Trophoblast cell (in vitro differentiated cells and primary cell): ENCODE results near the gene CGB2.
A peak's percentile ranks its signal among the peaks of the same experiment; 100 is the strongest.
"Not testable (repeated sequence)": the region's sequence is repeated elsewhere in the genome, so short reads cannot be mapped to it uniquely, and the experiment has no call there.

Source experiments
- DNase-seq, 2 donors: peaks; one replicate each; pipeline ENCODE4 v3.0.0-alpha.2; 2016
- H2AFZ ChIP-seq: 2 replicates; pipeline ENCODE4 v1.6.1; 2013; ENCODE audit warnings: low read length, moderate library complexity, mild to moderate bottlenecking; ENCODE audit not compliant: insufficient read depth, poor library complexity
- H2AK5ac ChIP-seq: 2 replicates; pipeline ENCODE4 v1.6.1; 2013; ENCODE audit warnings: mild to moderate bottlenecking, low read length
- H2BK120ac ChIP-seq: 2 replicates; pipeline ENCODE4 v1.6.1; 2013; ENCODE audit warnings: low read length, mild to moderate bottlenecking, moderate library complexity; ENCODE audit not compliant: insufficient read depth, poor library complexity
- H2BK12ac ChIP-seq: 2 replicates; pipeline ENCODE4 v1.6.1; 2013; ENCODE audit warnings: mild to moderate bottlenecking, low read length, moderate library complexity
- H2BK5ac ChIP-seq: 2 replicates; pipeline ENCODE4 v1.6.1; 2013; ENCODE audit warnings: low read length, low read depth, moderate library complexity, mild to moderate bottlenecking; ENCODE audit not compliant: poor library complexity
- H3K14ac ChIP-seq: 2 replicates; pipeline ENCODE4 v1.6.1; 2013; ENCODE audit warnings: mild to moderate bottlenecking, low read length
- H3K18ac ChIP-seq: 2 replicates; pipeline ENCODE4 v1.6.1; 2013; ENCODE audit warnings: mild to moderate bottlenecking, low read length
- H3K23ac ChIP-seq: 2 replicates; pipeline ENCODE4 v1.6.1; 2013; ENCODE audit warnings: low read length
- H3K27ac ChIP-seq: 2 replicates; pipeline ENCODE4 v1.5.1; 2013; ENCODE audit warnings: low read depth, mild to moderate bottlenecking, inconsistent platforms, low read length, moderate library complexity
- H3K27me3 ChIP-seq: 2 replicates; pipeline ENCODE4 v1.6.1; 2013; ENCODE audit warnings: inconsistent platforms, mild to moderate bottlenecking, low read length, moderate library complexity; ENCODE audit not compliant: insufficient read depth
- H3K36me3 ChIP-seq, 2 experiments: 1 replicate in 1 of 2; 2 replicates in 1 of 2; pipeline ENCODE4 v1.6.1; 2013; ENCODE audit warnings: low read length in 2 of 2, mild to moderate bottlenecking in 2 of 2, moderate library complexity in 1 of 2; ENCODE audit not compliant: insufficient read depth in 2 of 2, control insufficient read depth in 1 of 2
- H3K4ac ChIP-seq: 2 replicates; pipeline ENCODE4 v1.6.1; 2013; ENCODE audit warnings: low read depth, mild to moderate bottlenecking, low read length, moderate library complexity
- H3K4me1 ChIP-seq, 2 experiments: 1 replicate in 1 of 2; 2 replicates in 1 of 2; pipeline ENCODE4 v1.6.1; 2013; ENCODE audit warnings: low read length in 2 of 2, mild to moderate bottlenecking in 2 of 2, moderate library complexity in 1 of 2; ENCODE audit not compliant: insufficient read depth in 2 of 2, control insufficient read depth in 1 of 2
- H3K4me2 ChIP-seq: 2 replicates; pipeline ENCODE4 v1.6.1; 2013; ENCODE audit warnings: inconsistent platforms, mild to moderate bottlenecking, low read length, moderate library complexity
- H3K4me3 ChIP-seq: 2 replicates; pipeline ENCODE4 v1.5.1; 2013; ENCODE audit warnings: mild to moderate bottlenecking, low read depth, low read length, inconsistent platforms
- H3K79me1 ChIP-seq: one replicate; pipeline ENCODE4 v1.6.1; 2013; ENCODE audit warnings: low read length
- H3K79me2 ChIP-seq: 2 replicates; pipeline ENCODE4 v1.6.1; 2013; ENCODE audit warnings: low read length, mild to moderate bottlenecking; ENCODE audit not compliant: control insufficient read depth, insufficient read depth, poor library complexity
- H3K9ac ChIP-seq: 2 replicates; pipeline ENCODE4 v1.6.1; 2013; ENCODE audit warnings: mild to moderate bottlenecking, low read length
- H3K9me3 ChIP-seq: 2 replicates; pipeline ENCODE4 v1.6.1; 2013; ENCODE audit warnings: low read depth, mild to moderate bottlenecking, control low read depth, inconsistent platforms, low read length; ENCODE audit not compliant: insufficient read depth
- H4K12ac ChIP-seq: 2 replicates; pipeline ENCODE4 v1.6.1; 2013; ENCODE audit warnings: low read depth, mild to moderate bottlenecking, low read length, moderate library complexity
- H4K8ac ChIP-seq: 2 replicates; pipeline ENCODE4 v1.6.1; 2013; ENCODE audit warnings: low read depth, mild to moderate bottlenecking, low read length, moderate library complexity
- H4K91ac ChIP-seq: one replicate; pipeline ENCODE4 v1.6.1; 2013; ENCODE audit warnings: low read depth, mild to moderate bottlenecking, low read length, moderate library complexity
- WGBS: extraction: QIAGEN DNeasy Blood & Tissue Kit; methylation state at CpG from one replicate; pipeline ENCODE4 v1.1.7; 2013; ENCODE audit warnings: missing lambda C conversion rate; ENCODE audit not compliant: insufficient read length, insufficient coverage; ENCODE audit errors: extremely low coverage; 5-methylcytosine and 5-hydroxymethylcytosine counted together

The CGB2 gene

DNA sequence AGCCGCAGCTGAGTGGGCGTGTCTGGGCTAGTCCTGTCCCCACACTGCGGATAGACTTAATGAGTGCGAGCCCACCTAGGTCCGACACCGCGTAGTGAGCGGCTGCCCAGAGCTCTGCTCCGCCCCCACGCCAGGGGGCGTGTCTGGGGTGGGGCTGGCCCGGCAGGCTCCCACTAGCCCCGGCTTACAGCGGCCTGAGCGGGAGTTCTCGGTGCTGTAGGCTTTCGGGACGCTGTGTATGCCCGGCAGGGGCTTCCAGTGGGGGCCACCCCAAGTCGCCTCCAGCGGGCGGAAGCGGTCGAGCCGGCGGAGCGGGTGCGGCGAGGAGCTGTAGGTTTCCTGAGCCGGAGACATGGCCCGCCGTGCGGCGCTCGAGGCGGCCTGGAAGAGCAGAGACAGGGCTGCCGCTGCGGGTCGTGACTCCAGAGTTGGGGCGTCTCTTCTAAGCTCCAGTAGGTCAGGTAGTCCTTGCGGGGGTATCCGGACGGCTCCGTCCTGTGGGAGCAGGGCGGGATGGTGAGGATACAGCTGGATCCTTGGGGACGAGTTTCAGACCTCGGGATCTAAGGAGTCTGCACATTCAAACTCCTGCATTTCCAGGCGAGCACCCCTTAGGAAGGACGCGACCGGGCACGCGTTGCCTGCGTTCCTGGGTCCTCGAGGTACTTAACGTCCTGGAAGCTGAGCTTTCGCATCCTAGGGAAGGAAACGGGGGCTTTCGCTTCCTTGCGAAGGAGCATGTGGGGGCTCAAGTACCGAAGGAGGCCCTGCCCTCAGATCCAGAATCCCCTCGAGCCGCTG, 24.6 kb downstream of the CGB2 start:
- Histone ChIP-seq H3K18ac (peak overlapping the region; percentile 42), H3K4me3 (peak overlapping the region; percentile 53), H3K9me3 (peaks cover 2% of the 10 kb centered on the region), H3K36me3 (no peaks in the 10 kb centered on the region), H4K91ac (peak overlapping the region; percentile 29), H3K9ac (no peak overlapping the region), H2BK12ac (no peak overlapping the region), H3K27me3 (peaks cover 5% of the 10 kb centered on the region), H3K79me1 (peaks cover 16% of the 10 kb centered on the region), H3K4ac (peak overlapping the region; percentile 31), H2BK5ac (no peak overlapping the region), H2AFZ (peak overlapping the region; percentile 69), H3K14ac (peak overlapping the region; percentile 11), H3K27ac (no peak overlapping the region), H3K79me2 (peaks cover 4% of the 10 kb centered on the region), H3K23ac (no peak overlapping the region), H3K4me1 (peaks cover 2 to 16% of the 10 kb centered on the region in 2 experiments), H2BK120ac (peak overlapping the region; percentile 26), H3K4me2 (peak overlapping the region; percentile 75), H4K8ac (peak overlapping the region; percentile 46), H2AK5ac (no peak overlapping the region), H4K12ac (no peak overlapping the region)
- DNase-seq, result peak; percentile 17 to 58
- no CpG with 5 or more reads among the region's 63 CpGs for WGBS

DNA sequence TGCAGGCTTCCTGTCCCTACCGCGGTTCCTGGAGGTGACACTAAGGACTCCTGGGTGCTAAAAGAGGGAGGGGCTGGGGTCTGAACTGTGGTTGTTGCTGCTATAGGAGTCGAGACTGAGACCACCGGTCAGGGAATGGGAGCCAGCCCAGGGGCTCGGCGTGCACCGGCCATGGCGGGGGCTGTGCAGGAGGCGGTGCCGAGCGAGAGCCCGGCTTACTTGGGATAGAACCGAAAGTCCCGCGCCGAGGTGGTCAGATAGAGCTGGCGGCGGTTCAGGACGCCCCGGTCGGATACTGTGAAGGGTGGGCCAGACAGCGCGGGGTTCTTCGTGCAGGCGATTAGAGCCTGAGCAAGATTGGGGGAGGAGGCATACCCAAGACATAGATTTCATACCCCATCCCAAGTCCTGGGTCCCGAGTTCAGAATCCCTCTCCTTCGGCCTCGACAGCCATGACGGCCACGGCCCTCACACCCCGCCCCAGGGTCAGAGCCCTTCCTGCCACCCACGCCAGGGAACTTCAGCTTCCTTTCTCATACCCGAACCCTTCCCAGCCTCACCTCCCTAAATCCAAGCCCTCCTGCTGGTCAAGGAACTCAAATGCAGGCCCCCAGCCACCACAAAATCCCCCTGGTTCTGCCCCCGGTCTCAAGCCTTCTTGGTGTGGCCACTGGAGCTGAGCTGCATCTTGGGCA, 25.4 kb downstream of the CGB2 start:
- not testable (repeated sequence) for H3K9ac ChIP-seq, H3K23ac ChIP-seq
- peaks cover 16% of the 10 kb centered on the region for H3K79me1 ChIP-seq

DNA sequence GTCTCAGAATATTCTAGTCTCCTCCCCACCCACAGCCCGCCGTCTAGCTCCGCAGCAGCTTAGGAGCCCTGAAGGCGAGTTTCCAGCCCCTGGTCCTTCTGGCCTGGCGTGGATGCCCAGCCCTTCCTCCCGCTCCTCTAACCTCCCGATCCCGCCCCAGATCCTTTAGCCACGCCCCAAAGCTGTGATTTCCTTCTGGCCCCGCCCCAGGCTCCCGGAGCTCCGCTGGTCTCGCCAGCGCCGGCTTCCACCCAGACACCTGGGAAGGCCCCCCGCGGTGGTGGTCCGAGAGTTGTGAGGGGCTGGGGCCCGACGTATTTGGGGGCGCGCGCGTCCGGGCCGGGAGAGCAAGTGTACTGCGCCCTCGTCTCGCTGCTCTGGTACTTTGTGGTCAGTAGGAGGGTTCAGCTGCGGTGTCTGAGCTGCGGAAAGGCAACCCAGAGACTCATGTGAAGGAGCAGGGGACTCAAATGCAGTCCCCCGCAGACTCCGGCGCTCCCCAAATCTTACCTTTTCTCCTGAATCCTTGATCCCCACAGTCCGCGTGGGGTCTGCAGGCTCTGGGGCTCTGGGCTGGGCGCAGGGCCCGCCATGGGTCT, 26.0 kb downstream of the CGB2 start, which contains the start of gene CGB7:
CGB7 (minus strand) TSS at position 114 of the 599 bp plus-strand sequence. CDS start 2,374 bp downstream, outside the sequence.
- no peak within 1 kb of the TSS for H3K9ac ChIP-seq
- peaks cover 2 to 16% of the 10 kb centered on the region in 2 experiments for H3K4me1 ChIP-seq
- peaks cover 0 to 2% of the 10 kb centered on the region in 2 experiments for H3K36me3 ChIP-seq
- peak within 1 kb of the TSS; percentile 11 for H3K14ac ChIP-seq
- peak within 1 kb of the TSS; percentile 46 for H4K8ac ChIP-seq
- H4K91ac ChIP-seq, result peak within 1 kb of the TSS; percentile 29
- WGBS, result no CpG with 5 or more reads among the region's 38 CpGs
- no peak within 1 kb of the TSS for H3K4ac ChIP-seq
- peaks cover 4% of the 10 kb centered on the region for H3K79me2 ChIP-seq
- DNase-seq, result peak in 1 of 2 donors; percentile 62
- H3K9me3 ChIP-seq, result peaks cover 2% of the 10 kb centered on the region
- no peak within 1 kb of the TSS for H2BK120ac ChIP-seq
- peaks cover 5% of the 10 kb centered on the region for H3K27me3 ChIP-seq
- no peak within 1 kb of the TSS for H2BK5ac ChIP-seq
- H3K79me1 ChIP-seq, result peaks cover 16% of the 10 kb centered on the region
- H3K4me3 ChIP-seq, result peak within 1 kb of the TSS; percentile 62
- no peak within 1 kb of the TSS for H2BK12ac ChIP-seq
- peak within 1 kb of the TSS; percentile 42 for H3K18ac ChIP-seq
- H3K23ac ChIP-seq, result no peak within 1 kb of the TSS
- peak within 1 kb of the TSS; percentile 75 for H3K4me2 ChIP-seq
- H2AFZ ChIP-seq, result peak within 1 kb of the TSS; percentile 4
- no peak within 1 kb of the TSS for H2AK5ac ChIP-seq
- no peak within 1 kb of the TSS for H3K27ac ChIP-seq
- no peak within 1 kb of the TSS for H4K12ac ChIP-seq

More for the DNA sequence above, 25.4 kb downstream of the CGB2 start:
- Histone ChIP-seq H3K14ac (peak overlapping the region; percentile 11), H4K91ac (peak overlapping the region; percentile 29), H3K4me2 (peak overlapping the region; percentile 75), H3K4me1 (peaks cover 2 to 16% of the 10 kb centered on the region in 2 experiments), H4K8ac (peak overlapping the region; percentile 46), H3K4me3 (peak overlapping the region; percentile 50), H2AFZ (peak overlapping the region; percentile 4)
- not testable (repeated sequence) for H3K9me3 ChIP-seq, H2BK5ac ChIP-seq, H3K79me2 ChIP-seq, H3K27me3 ChIP-seq, DNase-seq, H3K4ac ChIP-seq, H3K27ac ChIP-seq, H3K18ac ChIP-seq, H4K12ac ChIP-seq, H3K36me3 ChIP-seq, H2BK12ac ChIP-seq, H2AK5ac ChIP-seq, H2BK120ac ChIP-seq
- no CpG with 5 or more reads among the region's 34 CpGs for WGBS

DNA sequence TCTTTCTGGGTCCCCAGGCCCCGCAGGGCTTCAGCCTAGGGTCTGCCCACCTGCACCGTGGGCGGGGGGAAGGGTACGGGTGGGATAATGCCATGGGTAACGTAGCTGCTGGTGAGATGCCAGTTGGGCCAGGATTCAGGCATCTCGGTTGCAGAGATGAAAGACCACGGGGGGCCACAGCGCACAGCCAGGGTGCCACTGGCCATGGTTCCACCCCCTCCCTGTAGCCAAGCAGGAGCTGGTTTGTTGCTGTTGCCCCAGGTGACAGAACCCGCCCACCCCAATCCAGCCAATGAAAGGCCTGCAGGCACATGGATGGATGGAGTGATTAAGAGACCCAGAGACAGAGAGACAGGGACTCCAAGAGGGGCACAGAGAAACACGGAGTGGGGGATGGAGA, 26.9 kb downstream of the CGB2 start:
- peaks cover under 1% of the 10 kb centered on the region for H3K9me3 ChIP-seq
- no peak overlapping the region for H4K91ac ChIP-seq
- H2AFZ ChIP-seq, result no peak overlapping the region
- no peak overlapping the region for H2AK5ac ChIP-seq
- H3K79me2 ChIP-seq, result peaks cover 4% of the 10 kb centered on the region
- no peak overlapping the region for H4K8ac ChIP-seq
- no peak overlapping the region for H3K4me3 ChIP-seq
- no peak overlapping the region for H3K14ac ChIP-seq
- no peak for DNase-seq
- H3K36me3 ChIP-seq, result peaks cover 0 to 2% of the 10 kb centered on the region in 2 experiments
- H3K4ac ChIP-seq, result no peak overlapping the region
- H3K4me1 ChIP-seq, result peaks cover 5 to 17% of the 10 kb centered on the region in 2 experiments
- H3K9ac ChIP-seq, result no peak overlapping the region
- H4K12ac ChIP-seq, result no peak overlapping the region
- no peak overlapping the region for H3K4me2 ChIP-seq
- no peak overlapping the region for H3K18ac ChIP-seq
- peaks cover 16% of the 10 kb centered on the region for H3K79me1 ChIP-seq
- H2BK5ac ChIP-seq, result no peak overlapping the region
- H3K27me3 ChIP-seq, result peaks cover 5% of the 10 kb centered on the region
- H2BK12ac ChIP-seq, result no peak overlapping the region
- WGBS, result no CpG with 5 or more reads among the region's 10 CpGs
- H3K23ac ChIP-seq, result no peak overlapping the region
- no peak overlapping the region for H2BK120ac ChIP-seq
- H3K27ac ChIP-seq, result no peak overlapping the region
